SK-N-SH (cell line): Measurements from ENCODE around the gene STMND1.

Experiments used
- EP300 ChIP-seq, 2 experiments: IDR thresholded peaks; 2 replicates each; pipeline versions ENCODE4 v1.4.0 to v1.6.1; 2012; ENCODE audit warnings: borderline replicate concordance in 1 of 2, low read depth in 1 of 2, low read length in 1 of 2
- EZH2phosphoT487 ChIP-seq: fragments of 200-600 bp; sonication (generic); IDR thresholded peaks from 2 replicates; pipeline ENCODE4 v1.6.1; 2017; ENCODE audit warnings: low read depth, mixed run types, mild to moderate bottlenecking, antibody characterized with exemption, moderate library complexity, borderline replicate concordance
- FOXJ3 ChIP-seq: sonication (generic); formaldehyde crosslinking; IDR thresholded peaks from 2 replicates; pipeline ENCODE4 v1.5.1; 2020; ENCODE audit warnings: mild to moderate bottlenecking, missing genetic modification reagents
- GABPA ChIP-seq: IDR thresholded peaks from 2 replicates; pipeline ENCODE4 v1.4.0; 2012; ENCODE audit warnings: low read depth, mild to moderate bottlenecking
- MEF2A ChIP-seq: IDR thresholded peaks from 2 replicates; pipeline ENCODE4 v1.4.0; 2012; ENCODE audit warnings: low read depth, borderline replicate concordance
- NRF1 ChIP-seq: IDR thresholded peaks from 2 replicates; pipeline ENCODE4 v1.6.1; 2012; ENCODE audit warnings: low read depth, mild to moderate bottlenecking, low read length
- POLR2AphosphoS5 ChIP-seq: IDR thresholded peaks from 2 replicates; pipeline ENCODE4 v1.6.1; 2012; ENCODE audit warnings: low read depth, low read length
- RCOR1 ChIP-seq: fragments of 150-350 bp; IDR thresholded peaks from 2 replicates; pipeline ENCODE4 v1.6.1; 2017; ENCODE audit warnings: antibody characterized with exemption, low read length
- TAF1 ChIP-seq: IDR thresholded peaks from 2 replicates; pipeline ENCODE4 v1.6.1; 2012; ENCODE audit warnings: low read depth, mild to moderate bottlenecking, low read length, moderate library complexity, borderline replicate concordance
- TF ChIP-seq, protein P1 (sequence below): fragments of 200-600 bp; sonication (generic); IDR thresholded peaks from 2 replicates; pipeline ENCODE4 v1.6.1; 2017; ENCODE audit warnings: antibody characterized with exemption, mild to moderate bottlenecking, moderate library complexity
- TF ChIP-seq, protein P2 (sequence below): fragments of 150-350 bp; IDR thresholded peaks from 2 replicates; pipeline ENCODE4 v1.6.1; 2016; ENCODE audit warnings: mild to moderate bottlenecking, low read depth, low read length
- TF ChIP-seq, protein P3 (sequence below): IDR thresholded peaks from 2 replicates; pipeline ENCODE4 v1.4.0; 2012; ENCODE audit warnings: low read depth, borderline replicate concordance

GRCh38 chr6:17058550-17058949, 43.3 kb upstream of the STMND1 start:
- no peak for TF ChIP-seq RCOR1
- TF ChIP-seq, protein P1, sequence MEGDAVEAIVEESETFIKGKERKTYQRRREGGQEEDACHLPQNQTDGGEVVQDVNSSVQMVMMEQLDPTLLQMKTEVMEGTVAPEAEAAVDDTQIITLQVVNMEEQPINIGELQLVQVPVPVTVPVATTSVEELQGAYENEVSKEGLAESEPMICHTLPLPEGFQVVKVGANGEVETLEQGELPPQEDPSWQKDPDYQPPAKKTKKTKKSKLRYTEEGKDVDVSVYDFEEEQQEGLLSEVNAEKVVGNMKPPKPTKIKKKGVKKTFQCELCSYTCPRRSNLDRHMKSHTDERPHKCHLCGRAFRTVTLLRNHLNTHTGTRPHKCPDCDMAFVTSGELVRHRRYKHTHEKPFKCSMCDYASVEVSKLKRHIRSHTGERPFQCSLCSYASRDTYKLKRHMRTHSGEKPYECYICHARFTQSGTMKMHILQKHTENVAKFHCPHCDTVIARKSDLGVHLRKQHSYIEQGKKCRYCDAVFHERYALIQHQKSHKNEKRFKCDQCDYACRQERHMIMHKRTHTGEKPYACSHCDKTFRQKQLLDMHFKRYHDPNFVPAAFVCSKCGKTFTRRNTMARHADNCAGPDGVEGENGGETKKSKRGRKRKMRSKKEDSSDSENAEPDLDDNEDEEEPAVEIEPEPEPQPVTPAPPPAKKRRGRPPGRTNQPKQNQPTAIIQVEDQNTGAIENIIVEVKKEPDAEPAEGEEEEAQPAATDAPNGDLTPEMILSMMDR, result no peak
- TF ChIP-seq, protein P2, sequence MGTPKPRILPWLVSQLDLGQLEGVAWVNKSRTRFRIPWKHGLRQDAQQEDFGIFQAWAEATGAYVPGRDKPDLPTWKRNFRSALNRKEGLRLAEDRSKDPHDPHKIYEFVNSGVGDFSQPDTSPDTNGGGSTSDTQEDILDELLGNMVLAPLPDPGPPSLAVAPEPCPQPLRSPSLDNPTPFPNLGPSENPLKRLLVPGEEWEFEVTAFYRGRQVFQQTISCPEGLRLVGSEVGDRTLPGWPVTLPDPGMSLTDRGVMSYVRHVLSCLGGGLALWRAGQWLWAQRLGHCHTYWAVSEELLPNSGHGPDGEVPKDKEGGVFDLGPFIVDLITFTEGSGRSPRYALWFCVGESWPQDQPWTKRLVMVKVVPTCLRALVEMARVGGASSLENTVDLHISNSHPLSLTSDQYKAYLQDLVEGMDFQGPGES, result no peak
- no peak for TF ChIP-seq EP300 (IDR thresholded peaks at IDR 0.05; ENCODE audit: borderline replicate concordance in 1 of 2, low read depth in 1 of 2, low read length in 1 of 2)
- no peak for TF ChIP-seq GABPA
- TF ChIP-seq EZH2phosphoT487, result no peak
- no peak for TF ChIP-seq MEF2A
- no peak for TF ChIP-seq NRF1
- no peak for TF ChIP-seq POLR2AphosphoS5
- TF ChIP-seq TAF1, result no peak
- no peak for TF ChIP-seq FOXJ3 (CRISPR knock-in tag)
- TF ChIP-seq, protein P3, sequence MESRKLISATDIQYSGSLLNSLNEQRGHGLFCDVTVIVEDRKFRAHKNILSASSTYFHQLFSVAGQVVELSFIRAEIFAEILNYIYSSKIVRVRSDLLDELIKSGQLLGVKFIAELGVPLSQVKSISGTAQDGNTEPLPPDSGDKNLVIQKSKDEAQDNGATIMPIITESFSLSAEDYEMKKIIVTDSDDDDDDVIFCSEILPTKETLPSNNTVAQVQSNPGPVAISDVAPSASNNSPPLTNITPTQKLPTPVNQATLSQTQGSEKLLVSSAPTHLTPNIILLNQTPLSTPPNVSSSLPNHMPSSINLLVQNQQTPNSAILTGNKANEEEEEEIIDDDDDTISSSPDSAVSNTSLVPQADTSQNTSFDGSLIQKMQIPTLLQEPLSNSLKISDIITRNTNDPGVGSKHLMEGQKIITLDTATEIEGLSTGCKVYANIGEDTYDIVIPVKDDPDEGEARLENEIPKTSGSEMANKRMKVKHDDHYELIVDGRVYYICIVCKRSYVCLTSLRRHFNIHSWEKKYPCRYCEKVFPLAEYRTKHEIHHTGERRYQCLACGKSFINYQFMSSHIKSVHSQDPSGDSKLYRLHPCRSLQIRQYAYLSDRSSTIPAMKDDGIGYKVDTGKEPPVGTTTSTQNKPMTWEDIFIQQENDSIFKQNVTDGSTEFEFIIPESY, result no peak
